Liver (tissue), 3 donors: Measurements from ENCODE around the gene LOXL4.

Experiments
- RAD21 ChIP-seq, 2 donors: IDR thresholded peaks; 2 replicates each; pipeline ENCODE4 v1.6.1; 2016; ENCODE audit warnings: antibody characterized with exemption in 2 of 2, mild to moderate bottlenecking in 2 of 2
- TF ChIP-seq, protein P1 (sequence below): fragments of 150-350 bp; IDR thresholded peaks from 2 replicates; pipeline ENCODE4 v1.5.1; 2017; ENCODE audit warnings: improper control_type of control experiment, low read depth, low read length; ENCODE audit not compliant: missing input control
- TF ChIP-seq, protein P2 (sequence below): IDR thresholded peaks from 2 replicates; pipeline ENCODE4 v1.6.1; 2016; ENCODE audit warnings: antibody characterized with exemption
- donor health status: healthy.
- donor health status: healthy.

DNA sequence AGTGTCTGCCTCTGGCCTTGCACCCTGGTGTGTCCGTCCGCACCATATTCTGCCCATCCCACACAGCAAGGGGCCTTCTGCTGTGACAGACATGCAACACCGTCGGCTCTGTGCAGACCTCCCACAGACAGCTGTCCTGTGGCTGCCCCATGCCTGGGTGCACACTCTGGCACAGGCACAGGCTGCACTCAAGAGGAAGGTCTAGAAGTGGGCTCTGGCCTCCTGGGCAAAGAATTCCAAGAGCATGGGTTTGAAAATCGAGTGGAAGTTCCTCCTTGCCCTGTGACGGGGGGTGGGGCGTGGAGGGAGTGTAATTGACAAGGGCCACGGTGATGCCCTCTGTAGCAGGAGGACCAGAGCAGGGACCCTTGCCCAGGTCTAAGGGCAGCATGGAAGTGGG lies 4.3 kb upstream of the LOXL4 start:
- TF ChIP-seq, protein P1, sequence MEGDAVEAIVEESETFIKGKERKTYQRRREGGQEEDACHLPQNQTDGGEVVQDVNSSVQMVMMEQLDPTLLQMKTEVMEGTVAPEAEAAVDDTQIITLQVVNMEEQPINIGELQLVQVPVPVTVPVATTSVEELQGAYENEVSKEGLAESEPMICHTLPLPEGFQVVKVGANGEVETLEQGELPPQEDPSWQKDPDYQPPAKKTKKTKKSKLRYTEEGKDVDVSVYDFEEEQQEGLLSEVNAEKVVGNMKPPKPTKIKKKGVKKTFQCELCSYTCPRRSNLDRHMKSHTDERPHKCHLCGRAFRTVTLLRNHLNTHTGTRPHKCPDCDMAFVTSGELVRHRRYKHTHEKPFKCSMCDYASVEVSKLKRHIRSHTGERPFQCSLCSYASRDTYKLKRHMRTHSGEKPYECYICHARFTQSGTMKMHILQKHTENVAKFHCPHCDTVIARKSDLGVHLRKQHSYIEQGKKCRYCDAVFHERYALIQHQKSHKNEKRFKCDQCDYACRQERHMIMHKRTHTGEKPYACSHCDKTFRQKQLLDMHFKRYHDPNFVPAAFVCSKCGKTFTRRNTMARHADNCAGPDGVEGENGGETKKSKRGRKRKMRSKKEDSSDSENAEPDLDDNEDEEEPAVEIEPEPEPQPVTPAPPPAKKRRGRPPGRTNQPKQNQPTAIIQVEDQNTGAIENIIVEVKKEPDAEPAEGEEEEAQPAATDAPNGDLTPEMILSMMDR = no peak
- TF ChIP-seq, protein P2, sequence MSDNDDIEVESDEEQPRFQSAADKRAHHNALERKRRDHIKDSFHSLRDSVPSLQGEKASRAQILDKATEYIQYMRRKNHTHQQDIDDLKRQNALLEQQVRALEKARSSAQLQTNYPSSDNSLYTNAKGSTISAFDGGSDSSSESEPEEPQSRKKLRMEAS = no peak
- no peak for TF ChIP-seq RAD21 (IDR thresholded peaks at IDR 0.05)
